ENCODE measurements around the gene IGSF11.
"Not testable (repeated sequence)": the region's sequence is repeated elsewhere in the genome, so short reads cannot be mapped to it uniquely, and the experiment has no call there.

IGSF11 gene

GRCh38 chr3:118988198-118989130 lies 46.2 kb downstream of the IGSF11 start:
- no peak for DNase-seq

DNA sequence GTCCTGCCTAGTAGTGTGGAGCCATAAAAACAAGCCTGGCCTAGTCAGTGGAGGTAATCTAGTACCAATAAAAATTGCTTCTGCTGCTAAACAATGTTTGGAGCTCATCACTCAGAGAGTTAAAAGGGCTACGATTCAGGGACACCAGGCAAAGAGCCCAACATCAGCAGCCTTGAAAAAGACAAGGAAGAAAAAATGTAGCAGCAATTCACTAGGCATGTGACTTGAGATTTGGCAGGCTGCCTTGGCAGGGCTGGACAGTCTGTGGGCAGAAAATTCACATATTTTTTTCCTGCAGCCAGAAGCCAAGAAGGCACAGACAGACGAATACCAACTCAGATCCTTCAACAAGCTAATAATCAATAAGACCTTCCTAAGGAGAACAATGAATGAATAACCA lies 47.2 kb downstream of the IGSF11 start:
- DNase-seq: no peak

DNA sequence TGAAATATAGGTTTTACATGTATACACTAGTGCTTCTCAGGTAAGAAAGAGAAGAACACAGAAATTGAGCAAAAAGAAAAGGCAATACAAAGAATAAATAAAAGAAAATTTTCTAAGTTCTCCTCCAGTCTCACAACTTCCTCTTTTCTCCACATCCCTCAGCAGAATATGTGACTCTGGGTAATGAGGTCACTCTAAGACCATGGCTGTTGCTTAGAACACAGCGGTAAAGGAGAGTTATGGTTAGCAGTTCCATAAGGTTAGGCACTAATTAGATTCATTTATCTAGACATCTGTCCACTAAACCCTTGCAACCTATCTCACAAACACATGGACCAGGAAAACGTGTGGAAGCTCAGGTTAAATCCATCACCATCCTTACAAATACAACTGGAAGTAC lies 47.9 kb downstream of the IGSF11 start:
- no peak for DNase-seq

DNA sequence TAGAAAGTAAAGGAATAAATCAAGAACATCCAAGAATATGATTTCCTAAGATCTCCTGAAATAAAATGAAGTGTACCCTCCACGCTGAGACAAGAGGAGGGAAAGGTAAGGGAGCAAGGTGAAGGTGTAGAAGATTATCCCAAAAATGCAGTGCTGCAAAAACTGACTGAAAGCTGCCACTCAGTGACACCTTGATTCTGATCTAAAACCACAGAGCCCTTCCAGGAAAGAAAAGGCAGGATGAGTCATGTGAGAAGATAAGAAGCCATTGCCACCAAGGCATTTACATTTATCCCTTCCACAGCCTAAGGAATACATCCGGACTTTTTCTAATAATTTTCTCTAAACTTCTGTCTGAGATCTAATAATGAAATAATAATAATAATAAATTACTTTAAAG lies 49.9 kb downstream of the IGSF11 start:
- no peak for DNase-seq

- no peak for DNase-seq
Measured at GRCh38 chr3:118981494-118982134, 53.0 kb downstream of the IGSF11 start.

- DNase-seq: no peak
Measured at GRCh38 chr3:118980832-118981231, 53.8 kb downstream of the IGSF11 start.

DNA sequence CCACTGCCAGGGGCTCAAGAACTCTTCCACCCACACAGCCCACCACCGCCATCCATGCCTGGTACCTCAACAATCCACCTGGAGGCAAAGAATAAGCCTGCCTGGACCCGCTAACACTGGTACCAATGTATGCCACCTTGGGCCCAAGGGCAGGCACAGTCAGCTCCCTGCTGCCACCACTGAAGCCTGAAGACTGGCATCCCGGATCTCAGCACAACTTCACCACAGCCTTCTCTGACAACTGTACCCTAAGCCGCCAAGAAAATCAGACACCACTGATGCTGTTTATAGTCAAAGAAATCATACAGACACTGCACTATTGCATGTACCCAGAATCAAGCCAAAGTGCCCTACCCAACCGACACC lies 56.3 kb downstream of the IGSF11 start:
- no peak for DNase-seq

GRCh38 chr3:118977671-118978392 lies 56.8 kb downstream of the IGSF11 start:
- no peak for DNase-seq

GRCh38 chr3:118977118-118977517 lies 57.5 kb downstream of the IGSF11 start:
- DNase-seq: no peak

DNA sequence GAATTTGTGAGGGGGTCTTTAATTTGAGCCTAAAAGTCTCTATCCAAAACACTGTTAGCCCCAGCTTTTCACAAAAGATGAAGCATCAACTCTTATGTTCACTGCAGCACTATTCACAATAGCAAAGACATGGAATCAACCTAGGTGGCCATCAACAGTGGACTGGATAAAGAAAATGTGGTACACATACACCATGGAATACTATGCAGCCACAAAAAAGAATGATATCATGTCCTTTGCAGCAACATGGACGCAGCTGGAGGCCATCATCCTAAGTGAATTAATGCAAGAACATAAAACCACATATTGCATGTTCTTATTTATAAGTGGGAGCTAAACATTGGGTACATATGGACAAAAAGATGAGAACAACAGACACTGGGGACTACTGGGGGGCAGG lies 59.2 kb downstream of the IGSF11 start:
- not testable (repeated sequence) for DNase-seq

GRCh38 chr3:118974356-118975097 lies 60.1 kb downstream of the IGSF11 start:
- DNase-seq: no peak

DNA sequence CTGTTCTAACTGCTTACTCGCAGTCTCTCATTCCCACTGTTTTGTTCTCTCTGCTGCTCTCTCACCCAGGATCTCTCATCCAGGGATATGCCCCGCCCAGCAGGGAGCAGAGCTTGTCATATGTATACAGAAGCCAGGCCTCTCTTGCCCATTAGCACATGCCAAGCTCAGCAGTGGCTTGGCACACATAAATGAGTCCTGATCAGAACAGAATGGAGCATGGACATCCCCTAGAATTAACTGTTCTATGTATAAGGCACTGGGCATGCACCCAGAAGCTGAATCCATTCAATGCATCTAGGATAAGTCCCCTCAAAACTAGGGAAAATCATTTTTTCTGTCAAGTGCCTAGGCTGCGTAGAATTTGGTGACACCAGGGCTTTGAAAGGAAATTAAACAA lies 61.6 kb downstream of the IGSF11 start:
- DNase-seq: no peak

DNA sequence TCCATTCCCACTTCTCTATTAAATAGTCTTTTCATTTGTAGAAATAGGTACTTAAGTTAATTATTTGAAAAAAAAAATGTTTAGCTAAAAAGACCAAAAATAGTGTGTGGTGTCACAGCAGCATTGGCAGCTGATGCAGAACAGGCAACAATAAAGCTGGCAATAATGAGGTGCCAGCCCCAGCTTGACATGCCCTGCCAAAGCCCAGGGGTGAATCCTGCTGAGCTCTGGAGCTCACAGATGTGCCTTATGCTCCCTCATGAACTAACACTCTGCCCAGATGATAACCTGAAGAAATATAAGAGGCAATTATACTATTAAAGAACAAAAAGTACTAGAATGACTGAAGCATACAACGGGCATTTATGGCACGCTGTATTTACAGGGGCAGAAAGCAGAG lies 63.8 kb downstream of the IGSF11 start:
- no peak for DNase-seq

DNA sequence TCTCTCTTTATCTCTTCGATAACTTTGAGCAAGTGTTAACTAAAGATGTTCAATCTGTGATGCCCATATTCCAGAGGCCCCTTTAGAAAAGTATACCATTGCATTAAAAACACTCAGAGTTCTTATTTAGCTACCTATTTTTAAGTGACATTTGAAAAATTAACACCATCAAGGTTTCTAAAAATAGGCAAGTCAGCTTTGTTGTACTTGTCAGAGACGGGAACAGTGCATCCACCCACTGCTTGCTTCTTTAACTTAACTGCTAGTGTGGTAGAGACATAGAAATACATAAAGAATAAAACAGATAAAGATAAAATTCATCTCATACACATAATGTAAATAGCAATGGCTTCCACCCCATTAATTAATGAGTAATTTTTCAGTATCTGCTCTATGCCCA lies 66.0 kb downstream of the IGSF11 start:
- DNase-seq: no peak

DNA sequence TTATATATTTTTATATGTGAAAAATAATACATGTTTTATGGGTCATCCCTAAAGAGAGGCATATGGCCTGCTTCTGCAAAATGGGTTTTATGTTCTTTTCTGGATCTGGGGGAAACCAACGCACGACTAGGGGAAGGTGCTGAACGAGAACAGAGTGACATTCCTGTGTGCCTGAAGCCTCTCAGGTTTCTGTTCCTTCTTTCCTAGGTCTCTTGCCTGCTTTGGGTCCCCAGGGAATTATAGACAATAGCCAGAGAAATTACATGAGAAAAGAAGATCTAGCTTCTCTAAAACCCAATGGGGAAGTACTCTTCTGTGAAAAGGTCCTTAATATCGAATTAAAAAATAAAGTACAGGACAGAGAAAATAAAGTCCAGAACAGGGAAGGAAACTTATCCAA lies 66.5 kb downstream of the IGSF11 start:
- DNase-seq: no peak

GRCh38 chr3:118966700-118967099 lies 67.9 kb downstream of the IGSF11 start:
- DNase-seq: no peak

DNA sequence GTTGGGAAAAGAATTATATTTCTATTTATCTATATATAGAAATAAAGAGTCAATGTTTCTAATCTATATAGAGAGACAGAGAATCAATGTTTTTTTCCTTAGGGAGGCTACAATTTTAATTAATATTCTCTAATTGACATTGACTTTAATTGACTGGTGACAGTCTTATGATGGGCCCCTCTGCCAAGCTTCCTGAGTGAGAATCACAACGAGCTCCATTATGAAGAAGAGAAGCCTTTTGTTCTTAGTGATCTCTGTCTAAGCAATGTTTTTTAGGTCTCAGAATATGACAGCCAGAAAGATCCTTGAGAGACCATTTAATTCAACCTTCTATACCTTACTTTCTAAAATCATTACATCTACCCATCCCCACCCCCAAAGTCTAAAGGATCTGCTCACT lies 70.9 kb downstream of the IGSF11 start:
- no peak for DNase-seq

DNA sequence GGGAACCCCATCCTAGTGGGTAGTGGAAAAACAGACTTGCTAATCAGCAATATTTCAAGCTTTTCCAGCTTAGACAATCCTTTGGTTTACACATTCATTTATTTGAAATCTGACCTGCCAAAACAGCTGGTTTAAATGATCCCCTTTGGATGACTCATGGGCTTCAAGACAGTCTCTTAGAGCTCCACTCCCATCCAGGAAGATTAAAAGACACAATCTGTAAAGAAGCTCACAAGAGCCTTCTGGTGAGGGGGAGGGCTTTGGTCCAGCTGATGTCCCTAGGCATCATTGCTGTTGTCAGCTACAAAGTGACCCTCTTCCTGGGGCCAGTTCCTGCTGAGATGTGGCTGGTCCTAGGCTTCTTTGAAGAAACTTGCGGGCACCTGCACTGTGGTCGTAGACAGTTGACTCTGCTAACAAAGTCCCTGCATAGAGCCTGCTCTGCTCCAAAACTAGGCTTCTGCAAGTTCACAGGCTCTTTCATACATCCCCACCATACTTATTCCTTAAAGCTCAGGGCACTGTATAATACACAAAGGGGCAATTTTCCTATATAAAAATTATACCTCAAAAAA lies 73.7 kb downstream of the IGSF11 start:
- DNase-seq: no peak

DNA sequence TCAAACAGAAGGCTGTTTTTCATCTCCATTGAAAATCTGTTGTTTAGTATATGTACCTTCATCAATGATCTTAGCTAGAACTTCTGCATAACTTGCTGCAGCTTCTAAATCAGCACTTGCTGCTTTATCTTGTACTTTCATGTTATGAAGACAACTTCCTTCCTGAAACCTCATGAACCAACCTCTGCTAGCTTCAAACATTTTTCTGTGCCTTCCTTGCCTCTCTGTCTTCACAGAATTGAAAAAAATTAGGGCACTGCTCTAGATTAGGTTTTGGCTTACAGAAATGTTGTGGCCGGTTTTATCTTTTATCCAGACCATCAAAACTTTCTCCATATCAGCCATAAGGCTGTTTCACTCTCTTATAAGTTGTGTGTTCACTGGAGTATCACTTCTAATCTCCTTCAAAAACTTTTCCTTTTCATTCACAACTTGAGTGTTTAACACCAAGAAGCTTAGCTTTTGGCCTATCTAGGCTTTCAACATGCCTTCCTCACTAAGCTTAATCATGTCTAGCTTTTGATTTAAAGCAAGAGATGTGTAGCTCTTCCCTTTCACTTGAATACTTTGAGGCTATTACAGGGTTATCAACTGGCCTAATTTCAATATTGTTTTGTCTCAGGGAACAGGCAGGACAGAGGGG lies 78.6 kb downstream of the IGSF11 start:
- DNase-seq: no peak

DNA sequence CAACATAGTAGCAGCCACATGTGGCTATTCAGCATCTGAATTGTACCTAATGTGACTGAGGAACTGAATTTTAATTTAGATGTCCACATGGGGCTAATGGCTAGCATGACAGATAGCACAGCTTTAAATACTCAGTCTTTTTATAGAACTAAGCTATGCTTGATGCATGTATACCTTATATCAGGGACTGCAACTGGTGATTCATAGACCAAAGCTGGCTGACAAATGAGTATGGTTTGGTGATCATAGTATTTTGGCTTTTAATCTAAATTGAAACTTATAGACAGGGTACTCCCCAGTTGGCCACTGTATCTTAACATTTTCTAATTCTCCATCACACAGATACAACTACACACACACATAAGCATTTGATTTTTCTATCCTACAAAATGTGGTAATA lies 83.6 kb downstream of the IGSF11 start:
- no peak for DNase-seq

DNA sequence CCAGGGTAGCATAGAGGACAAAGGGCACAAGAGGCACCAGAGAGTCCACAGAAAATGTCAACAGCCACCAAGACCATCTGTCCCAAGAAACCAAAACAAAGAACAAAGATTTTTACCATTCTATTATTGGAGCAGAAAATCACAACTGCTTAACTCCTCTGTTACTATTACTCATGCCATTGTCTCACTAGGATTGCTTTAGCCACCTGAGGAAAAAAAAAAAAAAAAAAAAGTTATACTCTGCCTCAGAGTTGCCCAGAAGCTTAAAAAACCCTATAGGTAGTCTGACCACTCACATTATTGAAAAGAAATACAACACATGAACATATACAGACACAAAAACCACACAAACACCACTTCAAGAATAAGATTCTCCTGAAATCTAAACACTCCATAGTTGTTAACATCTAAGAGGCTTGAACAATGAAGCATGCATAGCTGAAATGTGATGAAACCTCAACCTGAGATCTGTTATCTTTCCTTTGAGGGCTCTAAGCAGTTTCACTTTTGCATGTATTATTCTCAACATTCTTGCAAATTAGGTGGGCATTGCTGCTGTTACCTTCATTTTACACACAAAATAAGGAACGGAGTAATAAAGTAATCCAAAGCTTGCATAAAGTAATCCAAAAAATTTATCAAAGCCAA lies 85.4 kb downstream of the IGSF11 start:
- no peak for DNase-seq

- DNase-seq: no peak
Measured at GRCh38 chr3:118948146-118948545, 86.5 kb downstream of the IGSF11 start.
